ENCODE measurements around the gene RFC3. TPM values are rescaled to one million over a fixed set of nuclear protein-coding genes. Genes with fewer than 3 reads are reported as not detected.

The RFC3 gene
- total and polyA plus RNA-seq, 2 of the 13 experiments (the other 11 are each of a cell fraction or from before 2014, with no cell fraction given): 16.0 to 55.7 TPM

DNA sequence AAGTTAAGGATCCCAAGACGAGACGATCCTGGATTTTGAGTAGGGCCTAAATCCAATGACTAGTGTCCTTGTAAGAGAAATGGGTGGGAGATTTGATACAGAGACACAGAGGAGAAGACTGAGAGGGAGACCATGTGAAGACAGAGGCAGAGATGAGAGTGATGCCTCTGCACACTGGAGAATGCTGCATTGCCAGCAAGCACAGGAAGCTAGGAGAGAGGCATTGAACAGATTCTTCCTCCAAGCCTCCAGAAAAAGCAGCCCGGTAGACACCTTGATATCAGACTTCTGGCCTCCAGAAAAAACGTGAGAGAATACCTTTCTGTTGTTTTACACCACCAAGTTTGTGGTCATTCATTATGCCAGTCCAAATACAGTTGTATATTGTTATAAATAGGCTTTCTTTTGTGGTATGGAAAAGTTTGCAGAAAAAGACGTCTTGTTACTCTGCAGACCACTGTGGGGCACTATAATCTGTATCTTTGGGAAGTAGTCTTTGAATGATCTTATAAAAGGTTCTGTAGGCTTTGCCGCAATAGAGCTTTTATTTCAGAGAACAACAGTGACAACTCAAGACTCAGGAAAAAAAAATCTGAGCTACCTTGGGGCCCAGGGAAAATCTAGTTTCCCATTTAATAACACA lies 17.9 kb upstream of the RFC3 start:
- POLR2A ChIA-PET: interaction anchor here (1.2 kb wide), 1 partner anchor 11 kb away, joined by 3 read pairs; no protein-coding TSS in a partner anchor
- intact Hi-C loops (cut with micrococcal nuclease; ENCODE audit: unreplicated experiment): loop anchor here (2.0 to 5.0 kb wide), 2 partner anchors 131 to 277 kb away; no protein-coding TSS in a partner anchor
- in situ Hi-C loops (cut with HindIII; ENCODE audit: extremely low pct_ligation_motif_present, low pct_unique_long_range_greater_than_20kb): loop anchor here (25.0 kb wide), 1 partner anchor 1362 kb away; no protein-coding TSS in a partner anchor

More for the DNA sequence above, 17.9 kb upstream of the RFC3 start:
- no peaks in the 10 kb centered on the region for H4K20me1 ChIP-seq (ENCODE audit: insufficient read depth, low read length)
- no peak overlapping the region for H3K9ac ChIP-seq (ENCODE audit: insufficient read depth, low read depth, low read length)
- no peak overlapping the region for H3K27ac ChIP-seq (ENCODE audit: extremely low read length, insufficient read depth, low read length)
- H2AFZ ChIP-seq (ENCODE audit: low read length): peak overlapping the region; percentile 20
- CTCF ChIA-PET (ENCODE audit: low intra/inter-chr PET ratio, low total read pairs): no interaction called here
- peaks cover 13% of the 10 kb centered on the region; the same call in 1 of the 2 replicates for H3K4me1 ChIP-seq (ENCODE audit: insufficient read depth, low read length)
- FAIRE-seq (no peak), DNase-seq (ENCODE audit: low spot score) (peak; percentile 38), ATAC-seq (peak; percentile 79)
- H3K4me3 ChIP-seq (replicated peaks in 1 of 3; ENCODE audit: insufficient read depth in 1 of 3, low read depth in 2 of 3, low read length in 3 of 3): no peak overlapping the region
- no peaks in the 10 kb centered on the region for H3K9me3 ChIP-seq (ENCODE audit: low read length)
- no peaks in the 10 kb centered on the region for H3K36me3 ChIP-seq (replicated peaks in 1 of 2; ENCODE audit: control insufficient read depth in 1 of 2, insufficient read depth in 2 of 2, low read length in 2 of 2)
- no peaks in the 10 kb centered on the region for H3K79me2 ChIP-seq (ENCODE audit: insufficient read depth, low read length)
- WGBS (ENCODE audit: low lambda C conversion rate): 29% methylated on average over 6 of the region's 6 CpGs
- BruUV-seq (replicated peaks): no TSS peak
- H3K27me3 ChIP-seq (ENCODE audit: control insufficient read depth in 1 of 2, insufficient read depth in 2 of 2, low read length in 2 of 2): no peaks in the 10 kb centered on the region
- peak overlapping the region; percentile 37 for H3K4me2 ChIP-seq (ENCODE audit: low read depth, low read length)
- TF ChIP-seq ATM (IDR thresholded peaks at IDR 0.05; ENCODE audit: borderline replicate concordance) (no peak), SMC3 (IDR thresholded peaks at IDR 0.05; ENCODE audit: low read length) (peak; percentile 6; the same call in 1 of the 2 replicates), PCBP1 (IDR thresholded peaks at IDR 0.05; ENCODE audit: borderline replicate concordance, low read depth, low read length) (no peak), STAG1 (CRISPR knock-in tag; IDR thresholded peaks at IDR 0.05) (peak; percentile 76), ZNF550 (CRISPR knock-in tag; IDR thresholded peaks at IDR 0.05; ENCODE audit: borderline replicate concordance) (no peak)
- TF ChIP-seq, protein P1, sequence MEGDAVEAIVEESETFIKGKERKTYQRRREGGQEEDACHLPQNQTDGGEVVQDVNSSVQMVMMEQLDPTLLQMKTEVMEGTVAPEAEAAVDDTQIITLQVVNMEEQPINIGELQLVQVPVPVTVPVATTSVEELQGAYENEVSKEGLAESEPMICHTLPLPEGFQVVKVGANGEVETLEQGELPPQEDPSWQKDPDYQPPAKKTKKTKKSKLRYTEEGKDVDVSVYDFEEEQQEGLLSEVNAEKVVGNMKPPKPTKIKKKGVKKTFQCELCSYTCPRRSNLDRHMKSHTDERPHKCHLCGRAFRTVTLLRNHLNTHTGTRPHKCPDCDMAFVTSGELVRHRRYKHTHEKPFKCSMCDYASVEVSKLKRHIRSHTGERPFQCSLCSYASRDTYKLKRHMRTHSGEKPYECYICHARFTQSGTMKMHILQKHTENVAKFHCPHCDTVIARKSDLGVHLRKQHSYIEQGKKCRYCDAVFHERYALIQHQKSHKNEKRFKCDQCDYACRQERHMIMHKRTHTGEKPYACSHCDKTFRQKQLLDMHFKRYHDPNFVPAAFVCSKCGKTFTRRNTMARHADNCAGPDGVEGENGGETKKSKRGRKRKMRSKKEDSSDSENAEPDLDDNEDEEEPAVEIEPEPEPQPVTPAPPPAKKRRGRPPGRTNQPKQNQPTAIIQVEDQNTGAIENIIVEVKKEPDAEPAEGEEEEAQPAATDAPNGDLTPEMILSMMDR (CRISPR knock-in tag; IDR thresholded peaks at IDR 0.05): peak; percentile 64
